B cell (primary cell): ENCODE data around the gene ATP5F1E. TPM values are rescaled to one million over a fixed set of nuclear protein-coding genes. Genes with fewer than 3 reads are reported as not detected.
A peak's percentile ranks its signal among the peaks of the same experiment; 100 is the strongest.

ENCODE experiments used
- ATAC-seq: fragments of 200-7000 bp; cut with Tn5 transposase; one replicate; pipeline ENCODE4 v1.10.0; 2021; ENCODE audit warnings: low read depth, mild to moderate bottlenecking, moderate number of reproducible peaks, moderate library complexity
- CTCF ChIA-PET: fragments of 350-600 bp; sonication (Branson Sonifier 250); formaldehyde crosslinking; loops from one replicate; lab custom pipeline; 2021; ENCODE audit warnings: antibody characterized with exemption, inconsistent platforms; lab: Charles Lee
- POLR2A ChIA-PET: fragments of 350-600 bp; sonication (Branson Sonifier 250); formaldehyde crosslinking; loops from one replicate; lab custom pipeline; 2021; ENCODE audit warnings: antibody characterized with exemption; lab: Charles Lee
- DNase-seq: peaks from one replicate; pipeline ENCODE4 v3.0.0; 2013
- H2AFZ ChIP-seq: 2 replicates; pipeline ENCODE4 v1.6.1; 2012; ENCODE audit warnings: mild to moderate bottlenecking, low read depth, low read length; ENCODE audit not compliant: insufficient read depth, poor library complexity, severe bottlenecking
- H3K27ac ChIP-seq, 2 donors: 1 replicate in 1 of 2; 2 replicates in 1 of 2; pipeline ENCODE4 v1.5.1; 2012 to 2013; ENCODE audit warnings: low read length in 2 of 2, mild to moderate bottlenecking in 2 of 2, moderate library complexity in 1 of 2
- H3K27me3 ChIP-seq, 4 experiments: fragments of 200-600 bp in 1 of 4; sonication (generic) in 1 of 4; replicated peaks in 1 of 4; 1 replicate in 2 of 4; 2 replicates in 2 of 4; pipeline versions ENCODE4 v1.6.1 to v1.7.0; 2013 to 2016; ENCODE audit warnings: low read length in 3 of 4, mild to moderate bottlenecking in 2 of 4, mixed read lengths in 1 of 4, moderate library complexity in 1 of 4; ENCODE audit not compliant: insufficient read depth in 4 of 4, control insufficient read depth in 3 of 4; ENCODE audit errors: control extremely low read depth in 1 of 4
- H3K36me3 ChIP-seq, 2 experiments: replicated peaks in 1 of 2; 1 replicate in 1 of 2; 2 replicates in 1 of 2; pipeline versions ENCODE4 v1.6.1 to v1.7.1; 2013; ENCODE audit warnings: low read length in 1 of 2; ENCODE audit not compliant: insufficient read depth in 2 of 2, control insufficient read depth in 1 of 2; ENCODE audit errors: control extremely low read depth in 1 of 2, extremely low read depth in 1 of 2
- H3K4me1 ChIP-seq, 2 donors: fragments of 200-600 bp in 1 of 2; sonication (generic) in 1 of 2; 1 replicate in 1 of 2; 2 replicates in 1 of 2; pipeline versions ENCODE4 v1.5.1 to v1.6.1; 2013 to 2017; ENCODE audit warnings: low read length in 2 of 2; ENCODE audit not compliant: control insufficient read depth in 2 of 2, insufficient read depth in 2 of 2
- H3K4me2 ChIP-seq: replicated peaks from 2 replicates; pipeline ENCODE3; 2012; ENCODE audit warnings: mild to moderate bottlenecking, low read depth, low read length; ENCODE audit not compliant: poor library complexity, severe bottlenecking
- H3K4me3 ChIP-seq, 5 experiments: fragments of 200-600 bp in 1 of 5; sonication (generic) in 1 of 5; 1 replicate in 3 of 5; 2 replicates in 2 of 5; pipeline versions ENCODE4 v1.5.1 to v1.7.0; 2011 to 2016; ENCODE audit warnings: low read length in 4 of 5, mild to moderate bottlenecking in 4 of 5, low read depth in 2 of 5, control low read depth in 1 of 5, moderate library complexity in 1 of 5; ENCODE audit not compliant: insufficient read depth in 1 of 5; ENCODE audit errors: control extremely low read depth in 1 of 5, extremely low read depth in 1 of 5
- H3K79me2 ChIP-seq: fragments of 200-600 bp; sonication (generic); one replicate; pipeline ENCODE4 v1.6.0; 2016; ENCODE audit warnings: low read length; ENCODE audit not compliant: control insufficient read depth, insufficient read depth
- H3K9ac ChIP-seq: fragments of 200-600 bp; sonication (generic); 2 replicates; pipeline ENCODE4 v1.6.1; 2017; ENCODE audit warnings: mild to moderate bottlenecking, low read length, moderate library complexity
- H3K9me3 ChIP-seq, 3 donors: one replicate each; pipeline versions ENCODE4 v1.6.1 to v1.7.1; 2013; ENCODE audit warnings: low read length in 2 of 3; ENCODE audit not compliant: control insufficient read depth in 2 of 3, insufficient read depth in 1 of 3; ENCODE audit errors: control extremely low read depth in 1 of 3
- H4K20me1 ChIP-seq: 2 replicates; pipeline ENCODE4 v1.6.0; 2012; ENCODE audit warnings: mild to moderate bottlenecking, low read length; ENCODE audit not compliant: insufficient read depth, control insufficient read depth, poor library complexity, severe bottlenecking
- H3K27ac Mint-ChIP-seq: one replicate; pipeline ENCODE4 v1.8.0; 2021; ENCODE audit warnings: mixed read lengths
- H3K27me3 Mint-ChIP-seq: one replicate; pipeline ENCODE4 v1.8.0; 2021; ENCODE audit warnings: mixed read lengths
- H3K4me1 Mint-ChIP-seq: one replicate; pipeline ENCODE4 v1.8.0; 2021; ENCODE audit warnings: mixed read lengths
- H3K4me3 Mint-ChIP-seq: one replicate; pipeline ENCODE4 v1.8.0; 2021; ENCODE audit warnings: mixed read lengths
- H3K9me3 Mint-ChIP-seq: one replicate; pipeline ENCODE4 v1.8.0; 2022; ENCODE audit warnings: mixed read lengths; ENCODE audit not compliant: insufficient read depth
- EZH2 ChIP-seq: IDR thresholded peaks from 2 replicates; pipeline ENCODE4 v1.6.1; 2012; ENCODE audit warnings: borderline replicate concordance, low read depth, mild to moderate bottlenecking, moderate library complexity, low read length; ENCODE audit not compliant: insufficient read depth, poor library complexity, severe bottlenecking
- WGBS: methylation state at CpG from one replicate; pipeline ENCODE4 v1.1.5; 2013; ENCODE audit warnings: missing lambda C conversion rate; ENCODE audit not compliant: insufficient coverage; 5-methylcytosine and 5-hydroxymethylcytosine counted together
- intact Hi-C: fragments of 100-400 bp; cut with micrococcal nuclease; formaldehyde crosslinking; loops from one replicate; pipeline ENCODE4 v1.10.0; 2022
- polyA plus RNA-seq: library from polyadenylated mRNA; depleted of rRNA; stranded (reverse); fragments of >200 nt; gene quantifications from 2 replicates; pipeline ENCODE4 v1.2.3, GENCODE V29; 2012
- total RNA-seq, 2 donors: library from RNA; stranded (reverse); fragments of 120-200 nt in 1 of 2; gene quantifications; 1 replicate in 1 of 2; 2 replicates in 1 of 2; pipeline versions ENCODE4 v1.2.3 to v1.2.4, GENCODE V29; 2013 to 2022
- TF ChIP-seq, protein P1 (sequence below): fragments of 200-600 bp; IDR thresholded peaks from one replicate; pipeline ENCODE4 v1.8.0; 2022; ENCODE audit warnings: antibody characterized with exemption, mild to moderate bottlenecking

The ATP5F1E gene
- total and polyA plus RNA-seq, 2 donors (not counting 1 experiment from before 2014, with no cell fraction given): 22.2 to 55.0 TPM

DNA sequence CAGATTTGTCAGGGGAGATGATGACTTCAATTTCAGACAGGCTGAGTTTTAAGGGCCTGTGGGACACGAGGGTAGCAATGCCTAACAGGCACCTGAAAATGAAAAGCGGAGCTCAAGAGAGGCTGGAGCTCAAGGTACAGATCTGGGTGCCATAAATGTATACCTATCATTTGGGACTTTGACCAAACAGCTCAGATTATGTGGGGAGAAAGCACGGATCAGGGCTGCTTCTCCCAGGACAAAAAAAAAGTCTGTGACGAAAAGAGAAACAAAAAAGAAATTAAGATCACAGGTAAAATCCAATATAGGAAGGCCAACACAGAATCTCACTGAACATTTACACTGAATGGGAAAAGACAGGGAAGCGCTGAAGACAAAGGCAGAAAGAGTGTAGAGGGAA, 8.5 kb upstream of the ATP5F1E start:
- H3K9ac ChIP-seq: no peak overlapping the region
- H2AFZ ChIP-seq: no peak overlapping the region
- TF ChIP-seq, protein P1, sequence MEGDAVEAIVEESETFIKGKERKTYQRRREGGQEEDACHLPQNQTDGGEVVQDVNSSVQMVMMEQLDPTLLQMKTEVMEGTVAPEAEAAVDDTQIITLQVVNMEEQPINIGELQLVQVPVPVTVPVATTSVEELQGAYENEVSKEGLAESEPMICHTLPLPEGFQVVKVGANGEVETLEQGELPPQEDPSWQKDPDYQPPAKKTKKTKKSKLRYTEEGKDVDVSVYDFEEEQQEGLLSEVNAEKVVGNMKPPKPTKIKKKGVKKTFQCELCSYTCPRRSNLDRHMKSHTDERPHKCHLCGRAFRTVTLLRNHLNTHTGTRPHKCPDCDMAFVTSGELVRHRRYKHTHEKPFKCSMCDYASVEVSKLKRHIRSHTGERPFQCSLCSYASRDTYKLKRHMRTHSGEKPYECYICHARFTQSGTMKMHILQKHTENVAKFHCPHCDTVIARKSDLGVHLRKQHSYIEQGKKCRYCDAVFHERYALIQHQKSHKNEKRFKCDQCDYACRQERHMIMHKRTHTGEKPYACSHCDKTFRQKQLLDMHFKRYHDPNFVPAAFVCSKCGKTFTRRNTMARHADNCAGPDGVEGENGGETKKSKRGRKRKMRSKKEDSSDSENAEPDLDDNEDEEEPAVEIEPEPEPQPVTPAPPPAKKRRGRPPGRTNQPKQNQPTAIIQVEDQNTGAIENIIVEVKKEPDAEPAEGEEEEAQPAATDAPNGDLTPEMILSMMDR: no peak
- no peak for TF ChIP-seq EZH2
- no peak overlapping the region for H3K4me3 ChIP-seq
- no peaks in the 10 kb centered on the region for H3K27me3 ChIP-seq
- DNase-seq (no peak), ATAC-seq (no peak)
- CTCF ChIA-PET: interaction anchor here (1.6 kb wide), 1 partner anchor 168 kb away, joined by 3 read pairs; no protein-coding TSS in a partner anchor
- H4K20me1 ChIP-seq: peaks cover 33% of the 10 kb centered on the region
- peaks cover 54% of the 10 kb centered on the region for H3K4me1 Mint-ChIP-seq
- H3K36me3 ChIP-seq: peaks cover 2 to 36% of the 10 kb centered on the region in 2 experiments
- peak overlapping the region; percentile 92 for H3K4me2 ChIP-seq
- H3K9me3 ChIP-seq: no peaks in the 10 kb centered on the region
- intact Hi-C loops: loop anchor here (5.0 kb wide), 1 partner anchor 733 kb away; the partner anchor contains the start of gene RAB22A
- H3K27me3 Mint-ChIP-seq: no peaks in the 10 kb centered on the region
- WGBS: 100% methylated on average over 4 of the region's 5 CpGs
- peak overlapping the region; percentile 94 for H3K4me3 Mint-ChIP-seq
- H3K4me1 ChIP-seq: peaks cover 45 to 47% of the 10 kb centered on the region in 2 donors
- peaks cover 74% of the 10 kb centered on the region for H3K79me2 ChIP-seq
- POLR2A ChIA-PET: interaction anchor here (0.6 to 1.2 kb wide), 2 partner anchors 8 to 388 kb away, joined by 5 to 8 read pairs; partner anchors contain the start of gene ATP5F1E
- H3K27ac Mint-ChIP-seq: peak overlapping the region; percentile 62
- peak overlapping the region in 1 of 2 donors; percentile 23 for H3K27ac ChIP-seq
- no peaks in the 10 kb centered on the region for H3K9me3 Mint-ChIP-seq

DNA sequence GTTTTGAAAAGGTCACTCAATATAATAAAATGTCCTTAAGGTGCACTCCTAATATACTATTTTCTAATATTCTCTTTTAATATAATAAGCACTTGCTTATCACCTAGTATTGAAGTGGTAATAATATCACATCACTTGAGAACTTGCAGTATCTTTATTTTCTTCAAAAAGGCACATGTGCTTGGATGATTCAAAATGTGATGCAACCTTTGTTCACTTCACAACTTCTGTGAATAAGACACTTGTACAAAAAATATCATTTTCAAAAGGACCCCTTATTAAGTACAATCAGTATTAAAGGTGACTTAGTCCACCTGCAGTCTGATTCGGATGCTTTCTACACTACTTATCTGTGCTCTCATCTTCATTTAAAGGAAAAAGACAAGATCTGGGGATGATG, 7.1 kb upstream of the ATP5F1E start:
- peaks cover 2 to 50% of the 10 kb centered on the region in 2 experiments for H3K36me3 ChIP-seq
- POLR2A ChIA-PET: interaction anchor here (0.5 kb wide), 1 partner anchor 45 kb away, joined by 4 read pairs; no protein-coding TSS in a partner anchor
- H3K4me1 Mint-ChIP-seq: peaks cover 47% of the 10 kb centered on the region
- H3K4me3 ChIP-seq: no peak overlapping the region
- no peak overlapping the region for H3K4me3 Mint-ChIP-seq
- intact Hi-C loops: no loop called here
- DNase-seq (no peak), ATAC-seq (no peak)
- no CpG with 5 or more reads among the region's 1 CpG for WGBS
- H3K9me3 Mint-ChIP-seq: no peaks in the 10 kb centered on the region
- no peak overlapping the region for H3K27ac ChIP-seq
- no peaks in the 10 kb centered on the region for H3K27me3 ChIP-seq
- CTCF ChIA-PET: no interaction called here
- no peak for TF ChIP-seq EZH2
- TF ChIP-seq, protein P1: no peak
- no peak overlapping the region for H3K4me2 ChIP-seq
- H3K79me2 ChIP-seq: peaks cover 78% of the 10 kb centered on the region
- H3K27ac Mint-ChIP-seq: no peak overlapping the region
- no peaks in the 10 kb centered on the region for H3K27me3 Mint-ChIP-seq
- no peak overlapping the region for H3K9ac ChIP-seq
- H3K4me1 ChIP-seq: peaks cover 35 to 39% of the 10 kb centered on the region in 2 donors
- H3K9me3 ChIP-seq: no peaks in the 10 kb centered on the region
- peaks cover 33% of the 10 kb centered on the region for H4K20me1 ChIP-seq
- no peak overlapping the region for H2AFZ ChIP-seq
